ENCODE data around the gene PPP1R12B. TPM values are rescaled to one million over a fixed set of nuclear protein-coding genes. Genes with fewer than 3 reads are reported as not detected.
"Not testable (repeated sequence)": the region's sequence is repeated elsewhere in the genome, so short reads cannot be mapped to it uniquely, and the experiment has no call there.

The PPP1R12B gene
- total RNA-seq, 1 donor from 2014 or later, result 7.2 TPM

DNA sequence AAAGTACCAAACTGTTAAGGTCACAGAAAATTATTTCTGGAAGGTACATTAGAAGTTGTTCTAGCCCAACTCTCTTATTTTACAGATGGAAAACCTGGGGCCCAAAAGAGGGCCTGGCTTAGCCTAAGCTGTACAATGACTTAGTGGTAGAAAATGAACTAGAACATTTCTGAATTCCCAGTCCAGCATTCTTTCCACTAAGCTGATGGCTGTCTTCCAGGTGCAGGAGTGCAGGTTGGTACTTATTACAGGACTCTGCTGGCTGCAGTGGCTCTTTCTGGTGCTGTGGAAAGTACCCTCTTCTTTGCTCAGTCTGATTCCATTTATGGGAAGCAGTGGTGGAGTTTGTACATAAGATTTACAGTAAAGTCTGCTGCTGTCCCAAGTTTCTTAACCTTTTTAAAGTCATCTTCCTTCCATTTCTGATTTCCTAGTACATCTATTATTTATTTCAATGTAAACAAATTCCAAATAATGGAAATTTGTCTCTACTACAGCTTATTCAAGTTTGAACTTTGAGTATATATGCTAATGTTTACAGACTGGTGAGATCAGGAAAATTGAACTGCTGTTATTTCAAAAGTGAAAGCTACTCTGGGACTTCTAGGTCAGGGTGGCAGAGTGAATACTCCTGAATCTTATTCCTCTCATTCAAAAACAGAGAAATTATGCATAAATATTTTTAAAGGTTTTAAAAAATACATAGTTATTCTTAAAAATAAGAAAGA lies 171.8 kb downstream of the PPP1R12B start:
- H3K9me3 Mint-ChIP-seq (ENCODE audit: unreplicated experiment); H3K4me3 Mint-ChIP-seq (ENCODE audit: unreplicated experiment); H3K4me1 Mint-ChIP-seq (ENCODE audit: unreplicated experiment); H3K27ac Mint-ChIP-seq (ENCODE audit: unreplicated experiment); H3K27me3 Mint-ChIP-seq (ENCODE audit: unreplicated experiment); H3K36me3 Mint-ChIP-seq (ENCODE audit: low read depth, unreplicated experiment); DNase-seq (ENCODE audit: low spot score): not testable (repeated sequence)

DNA sequence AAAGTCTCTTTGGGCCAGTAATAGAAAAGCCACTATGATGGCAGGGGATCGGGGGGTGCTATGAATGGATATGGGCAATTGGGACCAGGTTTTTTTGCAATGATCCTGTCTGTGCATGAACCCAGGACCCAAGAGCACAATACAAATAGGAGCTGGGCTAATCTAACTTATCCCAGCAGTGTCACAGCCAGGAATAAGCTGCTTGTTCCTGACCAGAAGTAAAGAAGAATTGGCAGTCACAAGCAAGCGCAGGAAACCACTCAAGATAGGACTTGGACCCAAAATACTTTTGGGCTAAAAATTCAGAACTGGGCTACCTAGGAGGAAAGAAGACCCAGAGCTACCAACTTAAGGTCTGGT lies 172.3 kb downstream of the PPP1R12B start:
- not testable (repeated sequence) for DNase-seq (ENCODE audit: low spot score); H3K36me3 Mint-ChIP-seq (ENCODE audit: low read depth, unreplicated experiment); H3K4me1 Mint-ChIP-seq (ENCODE audit: unreplicated experiment)

GRCh38 chr1:202521484-202521883 lies 173.0 kb downstream of the PPP1R12B start:
- H3K4me3 Mint-ChIP-seq (ENCODE audit: unreplicated experiment); DNase-seq (ENCODE audit: low spot score); H3K27ac Mint-ChIP-seq (ENCODE audit: unreplicated experiment); H3K36me3 Mint-ChIP-seq (ENCODE audit: low read depth, unreplicated experiment); H3K4me1 Mint-ChIP-seq (ENCODE audit: unreplicated experiment); H3K27me3 Mint-ChIP-seq (ENCODE audit: unreplicated experiment); H3K9me3 Mint-ChIP-seq (ENCODE audit: unreplicated experiment): not testable (repeated sequence)

More for the DNA sequence above, 172.3 kb downstream of the PPP1R12B start:
- H3K4me3 Mint-ChIP-seq (ENCODE audit: unreplicated experiment); H3K9me3 Mint-ChIP-seq (ENCODE audit: unreplicated experiment); H3K27me3 Mint-ChIP-seq (ENCODE audit: unreplicated experiment); H3K27ac Mint-ChIP-seq (ENCODE audit: unreplicated experiment): not testable (repeated sequence)

DNA sequence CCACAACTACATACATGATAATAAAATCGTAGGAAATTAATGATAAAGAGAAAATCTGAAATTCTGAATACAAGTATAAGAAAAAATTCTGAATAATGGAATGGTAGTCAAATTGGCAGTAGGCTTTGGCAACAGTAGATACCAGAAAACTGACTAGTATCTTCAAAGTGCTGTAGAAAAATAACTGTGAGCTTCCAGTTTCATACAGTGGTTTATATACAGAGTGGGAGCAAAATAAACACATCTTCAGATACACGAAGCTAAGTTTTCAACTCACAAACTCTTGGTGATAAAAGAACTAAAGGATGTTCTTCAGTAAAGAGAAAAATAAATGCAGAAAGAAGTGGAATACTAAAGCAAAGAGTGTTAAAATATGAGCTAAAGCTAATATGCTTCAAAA lies 173.4 kb downstream of the PPP1R12B start:
- H3K4me3 Mint-ChIP-seq (ENCODE audit: unreplicated experiment), result no peak overlapping the region
- no peaks in the 10 kb centered on the region for H3K36me3 Mint-ChIP-seq (ENCODE audit: low read depth, unreplicated experiment)
- DNase-seq (ENCODE audit: low spot score), result no peak
- H3K27ac Mint-ChIP-seq (ENCODE audit: unreplicated experiment), result no peak overlapping the region
- peaks cover 2% of the 10 kb centered on the region for H3K27me3 Mint-ChIP-seq (ENCODE audit: unreplicated experiment)
- no peaks in the 10 kb centered on the region for H3K9me3 Mint-ChIP-seq (ENCODE audit: unreplicated experiment)
- H3K4me1 Mint-ChIP-seq (ENCODE audit: unreplicated experiment), result no peaks in the 10 kb centered on the region
- TF ChIP-seq CTCF (IDR thresholded peaks at IDR 0.05; ENCODE audit: unreplicated experiment), result no peak

GRCh38 chr1:202526056-202526455 lies 177.6 kb downstream of the PPP1R12B start:
- DNase-seq (ENCODE audit: low spot score); H3K27ac Mint-ChIP-seq (ENCODE audit: unreplicated experiment); H3K9me3 Mint-ChIP-seq (ENCODE audit: unreplicated experiment); H3K36me3 Mint-ChIP-seq (ENCODE audit: low read depth, unreplicated experiment); H3K27me3 Mint-ChIP-seq (ENCODE audit: unreplicated experiment); H3K4me1 Mint-ChIP-seq (ENCODE audit: unreplicated experiment); H3K4me3 Mint-ChIP-seq (ENCODE audit: unreplicated experiment): not testable (repeated sequence)

GRCh38 chr1:202528096-202528722 lies 179.7 kb downstream of the PPP1R12B start:
- H3K4me3 Mint-ChIP-seq (ENCODE audit: unreplicated experiment); H3K9me3 Mint-ChIP-seq (ENCODE audit: unreplicated experiment); H3K27ac Mint-ChIP-seq (ENCODE audit: unreplicated experiment); DNase-seq (ENCODE audit: low spot score); H3K27me3 Mint-ChIP-seq (ENCODE audit: unreplicated experiment); H3K36me3 Mint-ChIP-seq (ENCODE audit: low read depth, unreplicated experiment); H3K4me1 Mint-ChIP-seq (ENCODE audit: unreplicated experiment): not testable (repeated sequence)

DNA sequence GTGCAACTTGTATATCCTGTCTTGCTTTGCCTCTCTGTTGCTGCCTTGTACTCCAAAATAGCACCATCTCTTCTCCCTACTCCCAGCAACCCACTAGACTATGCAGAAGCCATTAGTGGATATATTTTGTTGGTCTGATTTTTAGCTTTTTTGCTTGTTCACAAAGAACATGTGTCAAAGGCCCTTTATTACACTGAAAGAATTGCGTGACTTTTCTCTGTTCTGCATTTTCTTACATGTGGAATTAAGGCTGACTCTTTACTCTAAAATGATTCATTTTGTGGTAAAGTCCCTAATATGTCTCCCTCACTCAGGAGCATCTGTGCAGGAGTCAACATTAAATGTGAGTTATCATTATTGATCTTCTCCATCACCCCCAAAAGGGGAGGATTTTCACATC lies 182.2 kb downstream of the PPP1R12B start:
- not testable (repeated sequence) for H3K36me3 Mint-ChIP-seq (ENCODE audit: low read depth, unreplicated experiment); H3K4me3 Mint-ChIP-seq (ENCODE audit: unreplicated experiment); H3K9me3 Mint-ChIP-seq (ENCODE audit: unreplicated experiment)

DNA sequence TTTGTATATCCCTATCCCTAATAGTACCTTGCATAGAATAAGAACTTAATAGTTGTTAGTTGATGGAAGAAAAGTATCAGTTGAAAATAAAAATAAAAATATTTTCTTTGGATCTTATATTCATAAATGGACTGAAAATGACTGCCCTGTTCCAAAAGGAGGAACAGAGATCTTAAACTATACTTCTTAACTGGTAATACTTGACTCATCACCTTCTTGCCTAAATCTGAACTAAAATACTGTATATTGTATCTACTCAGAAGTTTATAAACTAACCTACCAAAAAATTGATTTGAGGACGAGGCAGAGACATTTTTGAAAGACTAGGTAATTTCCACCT lies 182.9 kb downstream of the PPP1R12B start:
- H3K27me3 Mint-ChIP-seq (ENCODE audit: unreplicated experiment), result no peaks in the 10 kb centered on the region
- no peak overlapping the region for H3K27ac Mint-ChIP-seq (ENCODE audit: unreplicated experiment)
- no peak for DNase-seq (ENCODE audit: low spot score)
- H3K4me1 Mint-ChIP-seq (ENCODE audit: unreplicated experiment), result no peaks in the 10 kb centered on the region
- H3K4me3 Mint-ChIP-seq (ENCODE audit: unreplicated experiment), result no peak overlapping the region
- TF ChIP-seq CTCF (IDR thresholded peaks at IDR 0.05; ENCODE audit: unreplicated experiment), result no peak
- no peaks in the 10 kb centered on the region for H3K36me3 Mint-ChIP-seq (ENCODE audit: low read depth, unreplicated experiment)
- H3K9me3 Mint-ChIP-seq (ENCODE audit: unreplicated experiment), result no peaks in the 10 kb centered on the region

More for the DNA sequence above, 182.2 kb downstream of the PPP1R12B start:
- not testable (repeated sequence) for H3K4me1 Mint-ChIP-seq (ENCODE audit: unreplicated experiment); H3K27me3 Mint-ChIP-seq (ENCODE audit: unreplicated experiment); H3K27ac Mint-ChIP-seq (ENCODE audit: unreplicated experiment); DNase-seq (ENCODE audit: low spot score)

DNA sequence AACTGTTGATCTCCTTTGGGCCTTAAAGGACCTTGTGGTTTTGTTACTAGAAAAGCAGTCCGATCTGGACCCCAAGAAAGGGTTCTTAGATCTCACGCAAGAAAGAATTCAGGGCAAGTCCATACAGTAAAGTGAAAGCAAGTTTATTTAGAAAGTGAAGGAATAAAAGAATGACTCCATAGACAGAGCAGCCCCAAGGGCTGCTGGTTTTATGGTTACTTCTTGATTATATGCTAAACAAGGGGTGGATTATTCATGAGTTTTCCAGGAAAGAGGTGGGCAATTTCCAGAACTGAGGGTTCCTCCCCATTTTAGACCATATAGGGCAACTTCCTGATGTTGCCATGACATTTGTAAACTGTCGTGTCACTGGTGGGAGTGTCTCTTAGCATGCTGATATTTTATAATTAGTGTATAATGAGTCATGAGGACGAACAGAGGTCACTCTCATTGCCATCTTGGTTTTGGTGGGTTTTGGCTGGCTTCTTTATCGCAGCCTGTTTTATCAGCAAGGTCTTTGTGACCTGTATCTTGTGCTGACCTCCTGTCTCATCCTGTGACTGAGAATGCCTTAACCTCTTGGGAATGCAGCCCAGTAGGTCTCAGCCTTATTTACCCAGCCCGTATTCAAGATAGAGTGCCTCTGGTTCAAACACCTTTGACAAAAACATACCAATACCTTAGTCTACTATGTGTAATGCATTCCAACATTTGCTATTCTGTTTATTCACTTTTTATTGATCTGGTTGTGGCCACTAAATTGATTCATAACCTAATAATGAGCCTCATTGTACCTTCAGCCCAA lies 183.5 kb downstream of the PPP1R12B start:
- H3K9me3 Mint-ChIP-seq (ENCODE audit: unreplicated experiment); H3K27me3 Mint-ChIP-seq (ENCODE audit: unreplicated experiment); H3K27ac Mint-ChIP-seq (ENCODE audit: unreplicated experiment); H3K36me3 Mint-ChIP-seq (ENCODE audit: low read depth, unreplicated experiment); H3K4me3 Mint-ChIP-seq (ENCODE audit: unreplicated experiment); H3K4me1 Mint-ChIP-seq (ENCODE audit: unreplicated experiment); DNase-seq (ENCODE audit: low spot score): not testable (repeated sequence)

- not testable (repeated sequence) for H3K4me3 Mint-ChIP-seq (ENCODE audit: unreplicated experiment); H3K4me1 Mint-ChIP-seq (ENCODE audit: unreplicated experiment); H3K36me3 Mint-ChIP-seq (ENCODE audit: low read depth, unreplicated experiment); H3K27me3 Mint-ChIP-seq (ENCODE audit: unreplicated experiment); H3K9me3 Mint-ChIP-seq (ENCODE audit: unreplicated experiment)
- peak overlapping the region; percentile 16 for H3K27ac Mint-ChIP-seq (ENCODE audit: unreplicated experiment)
- peak; percentile 4 for DNase-seq (ENCODE audit: low spot score)
These were observed 190.7 kb downstream of the PPP1R12B start for GRCh38 chr1:202539166-202539574.
